B cell (primary cell): ENCODE measurements around the gene ZNF366. TPM values are rescaled to one million over a fixed set of nuclear protein-coding genes. Genes with fewer than 3 reads are reported as not detected.

ENCODE experiments used
- ATAC-seq: fragments of 200-7000 bp; cut with Tn5 transposase; one replicate; pipeline ENCODE4 v1.10.0; 2021; ENCODE audit warnings: low read depth, mild to moderate bottlenecking, moderate number of reproducible peaks, moderate library complexity
- CTCF ChIA-PET: fragments of 350-600 bp; sonication (Branson Sonifier 250); formaldehyde crosslinking; loops from one replicate; lab custom pipeline; 2021; ENCODE audit warnings: antibody characterized with exemption, inconsistent platforms; lab: Charles Lee
- POLR2A ChIA-PET: fragments of 350-600 bp; sonication (Branson Sonifier 250); formaldehyde crosslinking; loops from one replicate; lab custom pipeline; 2021; ENCODE audit warnings: antibody characterized with exemption; lab: Charles Lee
- DNase-seq: peaks from one replicate; pipeline ENCODE4 v3.0.0; 2013
- H2AFZ ChIP-seq: 2 replicates; pipeline ENCODE4 v1.6.1; 2012; ENCODE audit warnings: mild to moderate bottlenecking, low read depth, low read length; ENCODE audit not compliant: insufficient read depth, poor library complexity, severe bottlenecking
- H3K27ac ChIP-seq, 2 donors: 1 replicate in 1 of 2; 2 replicates in 1 of 2; pipeline ENCODE4 v1.5.1; 2012 to 2013; ENCODE audit warnings: low read length in 2 of 2, mild to moderate bottlenecking in 2 of 2, moderate library complexity in 1 of 2
- H3K27me3 ChIP-seq, 4 experiments: fragments of 200-600 bp in 1 of 4; sonication (generic) in 1 of 4; replicated peaks in 1 of 4; 1 replicate in 2 of 4; 2 replicates in 2 of 4; pipeline versions ENCODE4 v1.6.1 to v1.7.0; 2013 to 2016; ENCODE audit warnings: low read length in 3 of 4, mild to moderate bottlenecking in 2 of 4, mixed read lengths in 1 of 4, moderate library complexity in 1 of 4; ENCODE audit not compliant: insufficient read depth in 4 of 4, control insufficient read depth in 3 of 4; ENCODE audit errors: control extremely low read depth in 1 of 4
- H3K36me3 ChIP-seq, 2 experiments: replicated peaks in 1 of 2; 1 replicate in 1 of 2; 2 replicates in 1 of 2; pipeline versions ENCODE4 v1.6.1 to v1.7.1; 2013; ENCODE audit warnings: low read length in 1 of 2; ENCODE audit not compliant: insufficient read depth in 2 of 2, control insufficient read depth in 1 of 2; ENCODE audit errors: control extremely low read depth in 1 of 2, extremely low read depth in 1 of 2
- H3K4me1 ChIP-seq, 2 donors: fragments of 200-600 bp in 1 of 2; sonication (generic) in 1 of 2; 1 replicate in 1 of 2; 2 replicates in 1 of 2; pipeline versions ENCODE4 v1.5.1 to v1.6.1; 2013 to 2017; ENCODE audit warnings: low read length in 2 of 2; ENCODE audit not compliant: control insufficient read depth in 2 of 2, insufficient read depth in 2 of 2
- H3K4me2 ChIP-seq: replicated peaks from 2 replicates; pipeline ENCODE3; 2012; ENCODE audit warnings: mild to moderate bottlenecking, low read depth, low read length; ENCODE audit not compliant: poor library complexity, severe bottlenecking
- H3K4me3 ChIP-seq, 5 experiments: fragments of 200-600 bp in 1 of 5; sonication (generic) in 1 of 5; 1 replicate in 3 of 5; 2 replicates in 2 of 5; pipeline versions ENCODE4 v1.5.1 to v1.7.0; 2011 to 2016; ENCODE audit warnings: low read length in 4 of 5, mild to moderate bottlenecking in 4 of 5, low read depth in 2 of 5, control low read depth in 1 of 5, moderate library complexity in 1 of 5; ENCODE audit not compliant: insufficient read depth in 1 of 5; ENCODE audit errors: control extremely low read depth in 1 of 5, extremely low read depth in 1 of 5
- H3K79me2 ChIP-seq: fragments of 200-600 bp; sonication (generic); one replicate; pipeline ENCODE4 v1.6.0; 2016; ENCODE audit warnings: low read length; ENCODE audit not compliant: control insufficient read depth, insufficient read depth
- H3K9ac ChIP-seq: fragments of 200-600 bp; sonication (generic); 2 replicates; pipeline ENCODE4 v1.6.1; 2017; ENCODE audit warnings: mild to moderate bottlenecking, low read length, moderate library complexity
- H3K9me3 ChIP-seq, 3 donors: one replicate each; pipeline versions ENCODE4 v1.6.1 to v1.7.1; 2013; ENCODE audit warnings: low read length in 2 of 3; ENCODE audit not compliant: control insufficient read depth in 2 of 3, insufficient read depth in 1 of 3; ENCODE audit errors: control extremely low read depth in 1 of 3
- H4K20me1 ChIP-seq: 2 replicates; pipeline ENCODE4 v1.6.0; 2012; ENCODE audit warnings: mild to moderate bottlenecking, low read length; ENCODE audit not compliant: insufficient read depth, control insufficient read depth, poor library complexity, severe bottlenecking
- H3K27ac Mint-ChIP-seq: one replicate; pipeline ENCODE4 v1.8.0; 2021; ENCODE audit warnings: mixed read lengths
- H3K27me3 Mint-ChIP-seq: one replicate; pipeline ENCODE4 v1.8.0; 2021; ENCODE audit warnings: mixed read lengths
- H3K4me1 Mint-ChIP-seq: one replicate; pipeline ENCODE4 v1.8.0; 2021; ENCODE audit warnings: mixed read lengths
- H3K4me3 Mint-ChIP-seq: one replicate; pipeline ENCODE4 v1.8.0; 2021; ENCODE audit warnings: mixed read lengths
- H3K9me3 Mint-ChIP-seq: one replicate; pipeline ENCODE4 v1.8.0; 2022; ENCODE audit warnings: mixed read lengths; ENCODE audit not compliant: insufficient read depth
- EZH2 ChIP-seq: IDR thresholded peaks from 2 replicates; pipeline ENCODE4 v1.6.1; 2012; ENCODE audit warnings: borderline replicate concordance, low read depth, mild to moderate bottlenecking, moderate library complexity, low read length; ENCODE audit not compliant: insufficient read depth, poor library complexity, severe bottlenecking
- WGBS: methylation state at CpG from one replicate; pipeline ENCODE4 v1.1.5; 2013; ENCODE audit warnings: missing lambda C conversion rate; ENCODE audit not compliant: insufficient coverage; 5-methylcytosine and 5-hydroxymethylcytosine counted together
- intact Hi-C: fragments of 100-400 bp; cut with micrococcal nuclease; formaldehyde crosslinking; loops from one replicate; pipeline ENCODE4 v1.10.0; 2022
- polyA minus RNA-seq: library from RNA; depleted of rRNA, polyadenylated mRNA; stranded (reverse); fragments of >200 nt; gene quantifications from 2 replicates; pipeline ENCODE4 v1.2.3, GENCODE V29; 2012
- polyA plus RNA-seq: library from polyadenylated mRNA; depleted of rRNA; stranded (reverse); fragments of >200 nt; gene quantifications from 2 replicates; pipeline ENCODE4 v1.2.3, GENCODE V29; 2012
- total RNA-seq, 2 donors: library from RNA; stranded (reverse); fragments of 120-200 nt in 1 of 2; gene quantifications; 1 replicate in 1 of 2; 2 replicates in 1 of 2; pipeline versions ENCODE4 v1.2.3 to v1.2.4, GENCODE V29; 2013 to 2022
- TF ChIP-seq, protein P1 (sequence below): fragments of 200-600 bp; IDR thresholded peaks from one replicate; pipeline ENCODE4 v1.8.0; 2022; ENCODE audit warnings: antibody characterized with exemption, mild to moderate bottlenecking

ZNF366 gene, protein sequence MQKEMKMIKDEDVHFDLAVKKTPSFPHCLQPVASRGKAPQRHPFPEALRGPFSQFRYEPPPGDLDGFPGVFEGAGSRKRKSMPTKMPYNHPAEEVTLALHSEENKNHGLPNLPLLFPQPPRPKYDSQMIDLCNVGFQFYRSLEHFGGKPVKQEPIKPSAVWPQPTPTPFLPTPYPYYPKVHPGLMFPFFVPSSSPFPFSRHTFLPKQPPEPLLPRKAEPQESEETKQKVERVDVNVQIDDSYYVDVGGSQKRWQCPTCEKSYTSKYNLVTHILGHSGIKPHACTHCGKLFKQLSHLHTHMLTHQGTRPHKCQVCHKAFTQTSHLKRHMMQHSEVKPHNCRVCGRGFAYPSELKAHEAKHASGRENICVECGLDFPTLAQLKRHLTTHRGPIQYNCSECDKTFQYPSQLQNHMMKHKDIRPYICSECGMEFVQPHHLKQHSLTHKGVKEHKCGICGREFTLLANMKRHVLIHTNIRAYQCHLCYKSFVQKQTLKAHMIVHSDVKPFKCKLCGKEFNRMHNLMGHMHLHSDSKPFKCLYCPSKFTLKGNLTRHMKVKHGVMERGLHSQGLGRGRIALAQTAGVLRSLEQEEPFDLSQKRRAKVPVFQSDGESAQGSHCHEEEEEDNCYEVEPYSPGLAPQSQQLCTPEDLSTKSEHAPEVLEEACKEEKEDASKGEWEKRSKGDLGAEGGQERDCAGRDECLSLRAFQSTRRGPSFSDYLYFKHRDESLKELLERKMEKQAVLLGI
- total RNA-seq (not detected in 2 replicates), polyA plus RNA-seq (0.03 TPM in 1 of 2 replicates, not detected in the other), polyA minus RNA-seq (0.07 and 0.17 TPM in 2 replicates)
- 0.30 TPM for total RNA-seq (2013)

- no peaks in the 10 kb centered on the region for H3K9me3 Mint-ChIP-seq
Observed at GRCh38 chr5:72507231-72507906, at the start of gene ZNF366. Gene ZNF366, minus strand, starts transcription at chr5:72507410. Its CDS starts 45,914 bp downstream, at chr5:72461496.

More at GRCh38 chr5:72507231-72507906, at the start of gene ZNF366:
- Histone ChIP-seq H3K36me3 (no peaks in the 10 kb centered on the region), H3K79me2 (no peaks in the 10 kb centered on the region), H3K27me3 (no peaks in the 10 kb centered on the region), H3K4me2 (peak within 1 kb of the TSS; percentile 34), H3K9ac (peak within 1 kb of the TSS; percentile 6), H3K4me1 (peaks cover 30 to 34% of the 10 kb centered on the region in 2 donors), H3K4me3 (no peak within 1 kb of the TSS), H3K27ac (peak within 1 kb of the TSS in 1 of 2 donors; percentile 8), H3K9me3 (no peaks in the 10 kb centered on the region), H2AFZ (peak within 1 kb of the TSS; percentile 34), H4K20me1 (no peaks in the 10 kb centered on the region)
- Mint-ChIP-seq H3K27ac (peak within 1 kb of the TSS; percentile 67), H3K4me3 (peak within 1 kb of the TSS; percentile 24), H3K27me3 (peaks cover 14% of the 10 kb centered on the region), H3K4me1 (peaks cover 36% of the 10 kb centered on the region)
- CTCF ChIA-PET = no interaction called here
- DNase-seq (peak; percentile 13), ATAC-seq (no peak)
- POLR2A ChIA-PET = no interaction called here
- WGBS = 59% methylated on average over 5 of the region's 9 CpGs
- TF ChIP-seq, protein P1, sequence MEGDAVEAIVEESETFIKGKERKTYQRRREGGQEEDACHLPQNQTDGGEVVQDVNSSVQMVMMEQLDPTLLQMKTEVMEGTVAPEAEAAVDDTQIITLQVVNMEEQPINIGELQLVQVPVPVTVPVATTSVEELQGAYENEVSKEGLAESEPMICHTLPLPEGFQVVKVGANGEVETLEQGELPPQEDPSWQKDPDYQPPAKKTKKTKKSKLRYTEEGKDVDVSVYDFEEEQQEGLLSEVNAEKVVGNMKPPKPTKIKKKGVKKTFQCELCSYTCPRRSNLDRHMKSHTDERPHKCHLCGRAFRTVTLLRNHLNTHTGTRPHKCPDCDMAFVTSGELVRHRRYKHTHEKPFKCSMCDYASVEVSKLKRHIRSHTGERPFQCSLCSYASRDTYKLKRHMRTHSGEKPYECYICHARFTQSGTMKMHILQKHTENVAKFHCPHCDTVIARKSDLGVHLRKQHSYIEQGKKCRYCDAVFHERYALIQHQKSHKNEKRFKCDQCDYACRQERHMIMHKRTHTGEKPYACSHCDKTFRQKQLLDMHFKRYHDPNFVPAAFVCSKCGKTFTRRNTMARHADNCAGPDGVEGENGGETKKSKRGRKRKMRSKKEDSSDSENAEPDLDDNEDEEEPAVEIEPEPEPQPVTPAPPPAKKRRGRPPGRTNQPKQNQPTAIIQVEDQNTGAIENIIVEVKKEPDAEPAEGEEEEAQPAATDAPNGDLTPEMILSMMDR = no peak
- TF ChIP-seq EZH2 = no peak
- intact Hi-C loops = loop anchor here (5.0 kb wide), 1 partner anchor 90 kb away; no protein-coding TSS in a partner anchor
